COLO668 (cell line): ENCODE data around the gene CDH22.

Experiments
- DNase-seq: peaks from one replicate; lab custom pipeline; 2025; ENCODE audit not compliant: unreplicated experiment; lab: John Stamatoyannopoulos, UW

CDH22 gene, protein sequence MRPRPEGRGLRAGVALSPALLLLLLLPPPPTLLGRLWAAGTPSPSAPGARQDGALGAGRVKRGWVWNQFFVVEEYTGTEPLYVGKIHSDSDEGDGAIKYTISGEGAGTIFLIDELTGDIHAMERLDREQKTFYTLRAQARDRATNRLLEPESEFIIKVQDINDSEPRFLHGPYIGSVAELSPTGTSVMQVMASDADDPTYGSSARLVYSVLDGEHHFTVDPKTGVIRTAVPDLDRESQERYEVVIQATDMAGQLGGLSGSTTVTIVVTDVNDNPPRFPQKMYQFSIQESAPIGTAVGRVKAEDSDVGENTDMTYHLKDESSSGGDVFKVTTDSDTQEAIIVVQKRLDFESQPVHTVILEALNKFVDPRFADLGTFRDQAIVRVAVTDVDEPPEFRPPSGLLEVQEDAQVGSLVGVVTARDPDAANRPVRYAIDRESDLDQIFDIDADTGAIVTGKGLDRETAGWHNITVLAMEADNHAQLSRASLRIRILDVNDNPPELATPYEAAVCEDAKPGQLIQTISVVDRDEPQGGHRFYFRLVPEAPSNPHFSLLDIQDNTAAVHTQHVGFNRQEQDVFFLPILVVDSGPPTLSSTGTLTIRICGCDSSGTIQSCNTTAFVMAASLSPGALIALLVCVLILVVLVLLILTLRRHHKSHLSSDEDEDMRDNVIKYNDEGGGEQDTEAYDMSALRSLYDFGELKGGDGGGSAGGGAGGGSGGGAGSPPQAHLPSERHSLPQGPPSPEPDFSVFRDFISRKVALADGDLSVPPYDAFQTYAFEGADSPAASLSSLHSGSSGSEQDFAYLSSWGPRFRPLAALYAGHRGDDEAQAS

GRCh38 chr20:46308258-46309157, at the start of gene CDH22:
CDH22 (minus strand) TSS chr20:46308498; CDS start chr20:46251294, 57,204 bp downstream.
- DNase-seq = peak; percentile 79

DNA sequence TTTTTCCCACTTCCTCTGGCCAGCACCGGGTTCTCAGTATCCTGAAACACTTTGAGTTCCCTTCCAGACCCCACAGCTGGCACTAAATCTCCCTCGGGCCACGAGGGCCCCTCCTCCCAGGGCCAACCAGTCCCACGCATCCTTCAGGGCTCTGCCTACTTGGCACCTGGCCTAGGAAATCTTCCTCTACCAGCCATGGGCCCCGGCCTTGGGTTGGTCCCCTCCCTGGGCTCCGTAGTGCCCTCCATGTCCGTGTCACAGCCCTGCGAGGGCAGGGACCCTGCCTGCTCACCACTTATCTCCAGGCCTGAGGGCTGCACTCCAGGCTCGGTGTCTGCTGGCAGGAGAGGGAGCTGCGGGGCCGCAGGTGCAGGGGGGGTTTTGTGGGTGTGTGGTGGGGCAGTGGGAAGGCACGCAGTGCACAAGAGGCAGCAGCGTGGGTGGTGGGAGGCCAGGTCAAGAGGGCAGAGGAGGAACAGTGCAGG, 48.8 kb upstream of the CDH22 start:
- no peak for DNase-seq

DNA sequence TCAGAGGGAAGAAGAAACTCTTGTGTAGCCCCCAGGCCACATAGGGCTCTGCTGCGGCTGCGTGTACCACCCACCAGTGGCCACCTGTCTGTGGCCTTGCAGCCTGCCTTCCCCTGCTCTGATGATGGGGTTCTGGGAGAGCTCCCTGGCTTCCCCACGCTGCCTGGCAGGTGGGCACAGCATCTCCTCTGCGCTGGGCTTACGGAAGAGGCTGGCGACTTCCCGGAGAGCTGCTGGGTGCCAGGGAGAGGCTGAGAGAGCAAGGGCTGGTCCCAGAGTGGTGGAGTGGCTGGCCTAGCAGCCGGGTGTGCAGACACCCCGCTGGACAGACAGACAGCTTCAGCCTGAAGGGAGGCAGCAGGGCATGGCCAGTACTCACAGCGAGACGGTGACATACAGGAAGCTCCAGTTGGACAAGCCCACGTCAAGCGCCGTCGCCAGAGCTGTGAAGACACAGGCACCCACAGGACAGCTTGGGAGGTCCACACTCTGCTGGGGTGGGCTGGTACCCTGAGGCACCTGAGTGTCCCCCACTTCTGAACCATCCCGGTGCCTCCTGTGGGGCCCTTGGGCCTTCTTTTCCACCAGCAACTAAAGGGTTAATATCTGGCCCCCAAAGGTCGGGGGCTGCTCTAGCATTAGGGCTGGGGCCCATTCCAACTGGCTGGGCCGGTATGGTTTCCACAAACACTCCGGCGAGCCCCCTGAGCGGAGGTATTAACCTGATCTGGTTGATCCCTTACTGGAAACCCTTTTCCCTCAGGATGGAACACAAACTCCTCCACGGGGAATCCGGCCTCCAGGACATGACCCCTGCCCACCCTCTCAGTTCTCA, 48.1 kb upstream of the CDH22 start:
- no peak for DNase-seq

- no peak for DNase-seq
These were observed 47.5 kb upstream of the CDH22 start for GRCh38 chr20:46355778-46356177.

DNA sequence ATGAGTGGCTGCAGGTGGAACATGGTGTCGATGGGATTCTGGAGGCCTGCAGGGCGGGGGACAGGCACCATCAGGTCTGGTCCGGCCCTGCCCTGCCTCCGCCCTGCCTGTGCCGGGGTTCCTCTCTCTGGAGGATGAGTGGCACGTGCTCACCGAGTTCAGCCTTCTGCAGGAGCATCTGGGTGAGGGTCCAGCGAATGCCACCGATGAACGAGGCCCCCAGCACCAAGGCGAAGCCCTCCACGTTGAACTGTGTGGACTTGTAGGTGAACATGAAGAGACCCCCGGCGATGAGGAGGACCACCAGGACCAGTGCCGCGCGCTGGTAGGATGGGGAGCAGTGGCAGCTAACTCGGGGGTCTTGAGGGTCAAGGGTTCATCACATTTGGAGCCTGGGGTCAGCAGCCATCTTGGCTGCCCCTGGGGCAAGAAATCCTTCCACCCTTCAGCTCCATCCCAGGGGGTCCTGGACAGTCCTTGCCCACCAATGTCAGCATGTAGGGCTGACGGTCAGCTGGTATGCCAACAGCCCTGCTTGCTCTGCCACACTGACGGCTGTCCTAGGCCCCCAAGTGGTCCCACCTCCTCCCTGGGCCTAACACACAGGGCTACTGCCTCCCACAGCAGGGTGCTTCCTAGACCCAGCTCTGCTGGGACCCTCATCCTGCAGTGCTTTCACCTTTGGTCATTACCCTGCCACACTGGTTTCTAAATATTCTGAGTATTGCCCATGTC, 46.8 kb upstream of the CDH22 start:
- DNase-seq = no peak

GRCh38 chr20:46354207-46354555, 45.9 kb upstream of the CDH22 start:
- no peak for DNase-seq

- DNase-seq = no peak
These were observed 45.4 kb upstream of the CDH22 start for GRCh38 chr20:46353500-46354206.

GRCh38 chr20:46352370-46352938, 44.2 kb upstream of the CDH22 start:
- no peak for DNase-seq

DNA sequence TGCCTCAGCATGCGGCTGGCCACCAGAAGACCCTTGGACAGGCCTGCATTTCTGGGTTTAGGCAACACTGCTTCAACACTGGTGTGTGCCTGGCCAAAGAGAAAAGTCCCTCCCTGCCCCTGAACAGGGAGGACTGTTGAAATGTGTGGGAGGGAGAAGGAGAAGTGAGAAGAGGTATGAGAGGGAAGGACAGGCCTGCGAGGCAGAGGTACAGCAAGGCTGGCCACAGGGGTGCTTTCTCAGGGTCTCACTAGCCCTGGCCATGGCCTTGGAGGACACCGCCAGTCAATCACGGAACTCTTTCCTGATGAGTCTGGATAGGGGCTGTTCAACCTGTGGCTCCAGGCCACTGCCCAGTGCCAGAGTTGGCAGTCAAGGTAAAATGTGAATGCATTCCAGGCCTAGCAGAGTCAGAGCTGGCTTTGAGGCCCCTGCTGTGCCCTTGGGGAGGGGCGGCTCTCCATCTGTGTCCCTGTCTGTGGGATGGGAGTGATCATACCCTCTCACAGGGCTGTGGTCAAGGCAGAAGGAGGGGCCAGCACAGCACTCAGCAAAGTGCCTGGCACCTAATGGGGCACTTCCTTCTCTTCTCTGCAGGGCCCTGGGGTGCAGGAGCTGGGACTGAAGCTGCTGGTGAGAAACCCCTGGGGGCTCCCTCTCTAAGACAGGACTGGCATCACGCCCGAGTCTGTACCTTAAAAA, 43.2 kb upstream of the CDH22 start:
- no peak for DNase-seq

GRCh38 chr20:46350986-46351267, 42.6 kb upstream of the CDH22 start:
- DNase-seq = no peak

DNA sequence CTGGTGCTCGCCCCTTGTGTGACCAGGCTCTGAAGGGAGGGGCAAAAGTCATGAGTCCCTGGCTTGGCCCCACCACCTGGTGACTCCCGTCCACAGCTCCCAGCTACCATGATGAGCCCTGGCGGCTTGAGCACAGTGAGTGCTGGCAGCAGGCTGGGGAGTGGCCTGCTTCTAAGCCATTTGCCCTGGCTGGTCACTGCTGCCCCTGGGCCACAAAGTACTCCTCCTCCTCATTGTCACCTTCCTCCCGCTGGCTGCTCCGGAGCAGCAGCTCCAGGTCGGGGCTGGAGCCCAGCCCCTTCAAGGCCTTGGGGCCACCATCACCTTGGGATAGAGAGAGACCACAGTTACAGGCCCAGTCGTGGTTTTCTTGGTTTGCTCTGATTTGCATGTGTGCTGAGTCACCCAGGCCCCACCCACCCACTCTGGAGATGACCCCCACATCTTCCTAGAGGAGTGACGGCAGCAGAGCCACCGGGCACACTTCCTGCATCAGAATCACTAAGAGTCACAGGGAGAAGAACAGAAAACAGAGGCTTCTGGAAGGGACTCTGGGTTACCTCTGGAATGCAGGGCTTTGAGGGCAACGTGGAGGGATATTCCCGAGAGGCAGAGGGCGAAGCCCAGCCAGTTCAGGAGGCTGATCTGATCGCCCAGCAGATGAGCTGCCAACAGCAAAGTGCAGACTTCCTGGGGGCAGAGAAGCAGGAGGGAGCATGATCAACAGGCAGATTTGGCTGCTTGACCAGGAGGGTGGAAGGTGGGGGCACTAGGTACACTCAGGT, 42.1 kb upstream of the CDH22 start:
- peak; percentile 71 for DNase-seq

DNA sequence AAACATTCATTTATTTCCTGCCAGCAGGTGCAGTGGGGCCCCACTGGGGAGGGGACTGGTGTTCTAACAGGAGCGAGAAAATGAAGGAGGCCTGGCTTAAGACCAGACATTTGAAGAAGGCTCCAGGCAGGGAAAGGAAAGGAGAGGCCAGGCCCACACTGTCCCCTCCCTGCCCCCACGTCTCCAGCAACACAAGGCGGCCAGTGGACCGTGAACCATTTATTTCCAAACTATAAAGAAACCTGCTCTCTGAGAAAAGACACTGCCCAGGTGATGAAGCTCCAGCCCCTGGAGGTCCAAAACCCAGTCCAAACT, 41.4 kb upstream of the CDH22 start:
- DNase-seq = peak; percentile 78

DNA sequence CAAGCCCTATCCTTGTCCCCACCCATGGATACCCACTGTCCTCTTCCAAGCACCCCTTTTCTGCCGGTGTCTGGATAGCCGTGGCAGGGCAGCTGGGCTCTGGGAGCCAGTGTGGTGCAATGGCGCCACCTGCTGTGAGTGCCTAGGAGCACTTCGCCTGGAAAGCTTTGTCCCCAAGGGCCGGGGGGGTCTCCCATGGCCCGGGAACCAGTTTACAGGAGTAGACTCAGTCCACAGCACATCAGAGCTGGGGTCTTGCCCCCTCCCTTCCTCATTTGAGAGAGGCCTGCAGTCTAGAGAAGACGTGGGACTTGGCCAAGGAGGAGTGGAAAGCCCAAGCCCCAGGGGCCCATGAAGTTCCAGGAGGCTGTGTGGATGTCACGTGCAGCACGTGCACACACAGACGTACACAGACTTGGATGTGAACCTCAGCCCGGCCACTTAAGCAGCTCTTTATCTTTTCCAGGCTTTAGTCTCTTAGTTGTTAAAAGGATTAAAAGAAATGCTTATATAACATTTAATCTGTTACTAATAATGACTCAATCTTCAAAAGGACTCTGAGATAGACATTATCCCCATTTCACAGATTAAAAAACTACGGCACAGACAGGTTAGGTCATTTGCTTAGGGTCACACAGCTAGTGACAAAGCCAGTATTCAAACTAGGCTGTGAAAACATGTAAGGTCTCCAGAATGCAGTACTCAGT, 40.9 kb upstream of the CDH22 start:
- DNase-seq = peak; percentile 74

DNA sequence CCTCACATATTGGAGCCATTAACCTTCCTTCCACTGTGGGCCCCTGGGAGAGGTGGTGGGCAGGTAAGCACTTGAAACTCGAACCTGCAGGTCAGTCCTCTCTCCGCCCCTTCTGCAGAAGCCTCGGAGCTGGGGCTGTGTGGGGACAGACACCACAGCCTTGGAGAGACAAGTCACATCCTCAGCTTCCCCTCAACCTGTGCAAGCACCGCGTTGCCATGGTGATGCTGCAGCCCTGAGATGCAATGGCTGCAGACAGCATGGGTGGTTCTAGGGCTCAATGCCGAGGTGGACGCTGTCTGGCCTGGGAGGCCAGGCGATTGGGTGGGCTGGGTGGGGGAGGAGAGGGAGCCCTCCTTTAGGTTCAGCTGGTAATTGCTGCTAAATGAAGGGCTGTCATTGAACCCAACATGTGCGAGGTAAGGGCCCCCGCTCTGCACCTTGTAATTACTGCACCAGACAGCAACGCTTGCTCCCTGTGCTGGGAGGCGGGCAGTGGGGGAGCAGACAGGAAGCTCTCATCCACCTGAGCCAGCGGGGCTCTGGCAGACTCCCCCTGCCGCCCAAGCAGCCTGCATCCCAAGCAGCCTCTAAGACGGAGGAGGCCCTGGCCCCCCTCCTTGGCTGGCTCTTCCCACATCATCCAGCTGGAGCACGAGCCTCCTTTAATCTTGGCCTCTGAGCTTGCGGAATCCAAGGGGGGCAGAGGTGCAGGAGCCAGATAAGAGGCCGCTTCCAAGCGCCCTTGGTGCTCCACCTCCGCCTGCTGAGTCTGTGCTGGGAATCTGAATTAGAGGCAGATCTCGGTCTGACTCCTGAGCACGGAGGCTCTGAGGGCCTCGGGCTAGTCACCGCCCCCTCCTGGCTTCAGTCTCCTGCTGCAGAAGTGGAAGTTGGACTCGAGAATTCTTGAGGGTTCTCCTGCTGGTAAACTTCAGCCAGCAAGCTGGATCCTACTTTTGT, 39.8 kb upstream of the CDH22 start:
- no peak for DNase-seq

DNA sequence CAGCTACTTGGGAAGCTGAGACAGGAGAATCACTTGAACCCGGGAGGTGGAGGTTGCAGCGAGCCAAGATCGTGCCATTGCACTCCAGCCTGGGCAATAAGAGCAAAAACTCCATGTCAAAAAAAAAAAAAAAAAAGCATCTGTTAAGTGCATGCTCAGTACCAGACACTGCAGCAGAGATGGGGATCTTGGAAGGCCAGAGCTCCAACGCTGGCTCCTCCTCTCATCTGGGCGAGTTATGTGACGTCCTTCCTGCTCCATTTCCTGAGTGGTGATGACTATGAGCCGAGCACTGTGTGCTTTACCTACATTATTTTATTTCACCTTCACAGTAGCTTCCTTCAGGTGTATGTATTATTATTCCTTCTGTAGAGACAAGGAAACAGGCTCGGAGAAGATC, 38.5 kb upstream of the CDH22 start:
- no peak for DNase-seq
